ENCODE data around the gene APOH. TPM values are rescaled to one million over a fixed set of nuclear protein-coding genes. Genes with fewer than 3 reads are reported as not detected.

Gene APOH
- total RNA-seq, 6 donors from 2014 or later, result 1.3 to 14.2 (median 8.4) TPM; not detected in 1

GRCh38 chr17:66233023-66233753, 4.0 kb upstream of the APOH start:
- Histone ChIP-seq H3K36me3 (no peaks in the 10 kb centered on the region), H3K27me3 (no peaks in the 10 kb centered on the region), H3K9me3 (no peaks in the 10 kb centered on the region), H3K4me1 (peaks cover 0 to 11% (median 0%) of the 10 kb centered on the region in 4 donors), H3K27ac (no peak overlapping the region), H3K4me3 (no peak overlapping the region)
- DNase-seq (no peak), ATAC-seq (ENCODE audit: low FRiP score in 2 of 2) (no peak)
- WGBS, 2 donors, result 75 to 76% methylated on average over 8 of the region's 8 CpGs
- TF ChIP-seq EP300 (IDR thresholded peaks at IDR 0.05), result no peak

GRCh38 chr17:66230922-66231591, 1.8 kb upstream of the APOH start:
- WGBS, 2 donors, result 57 to 77% methylated on average over 4 of the region's 4 CpGs
- TF ChIP-seq EP300 (IDR thresholded peaks at IDR 0.05) (no peak), POLR2AphosphoS5 (IDR thresholded peaks at IDR 0.05) (no peak), POLR2A (IDR thresholded peaks at IDR 0.05) (no peak), CTCF (IDR thresholded peaks at IDR 0.05) (no peak)
- DNase-seq (no peak), ATAC-seq (ENCODE audit: low FRiP score in 2 of 2) (no peak)
- Histone ChIP-seq H3K36me3 (no peaks in the 10 kb centered on the region), H3K9me3 (no peaks in the 10 kb centered on the region), H3K4me1 (peaks cover 0 to 11% (median 0%) of the 10 kb centered on the region in 4 donors), H3K27me3 (no peaks in the 10 kb centered on the region), H3K4me3 (no peak overlapping the region), H3K27ac (peak overlapping the region in 2 of 4 donors; percentile 28 to 31)

GRCh38 chr17:66229783-66230538, 746 bp upstream of the APOH start:
- WGBS, 2 donors, result 82 to 83% methylated on average over 4 of the region's 4 CpGs
- ATAC-seq (ENCODE audit: low FRiP score in 2 of 2) (no peak), DNase-seq (no peak)
- no peaks in the 10 kb centered on the region for H3K36me3 ChIP-seq
- no peak for TF ChIP-seq POLR2A (IDR thresholded peaks at IDR 0.05)
- no peak for TF ChIP-seq POLR2AphosphoS5 (IDR thresholded peaks at IDR 0.05)
- no peak for TF ChIP-seq EP300 (IDR thresholded peaks at IDR 0.05)
- TF ChIP-seq CTCF (IDR thresholded peaks at IDR 0.05), result no peak
- H3K27ac ChIP-seq, result peak overlapping the region in 1 of 4 donors; percentile 3
- H3K4me1 ChIP-seq, result peaks cover 0 to 11% (median 0%) of the 10 kb centered on the region in 4 donors
- H3K4me3 ChIP-seq, result no peak overlapping the region
- no peaks in the 10 kb centered on the region for H3K27me3 ChIP-seq
- H3K9me3 ChIP-seq, result no peaks in the 10 kb centered on the region

- no peak for ATAC-seq (ENCODE audit: low FRiP score in 2 of 2)
- TF ChIP-seq CTCF (IDR thresholded peaks at IDR 0.05), result no peak
- no peak for TF ChIP-seq EP300 (IDR thresholded peaks at IDR 0.05)
- TF ChIP-seq POLR2A (IDR thresholded peaks at IDR 0.05), result no peak
- no peak for TF ChIP-seq POLR2AphosphoS5 (IDR thresholded peaks at IDR 0.05)
- no peak for DNase-seq
- H3K27me3 ChIP-seq, result no peaks in the 10 kb centered on the region
- H3K4me1 ChIP-seq, result peaks cover 0 to 11% (median 0%) of the 10 kb centered on the region in 4 donors
- H3K9me3 ChIP-seq, result no peaks in the 10 kb centered on the region
- H3K27ac ChIP-seq, result no peak overlapping the region
- no peak overlapping the region for H3K4me3 ChIP-seq
- no peaks in the 10 kb centered on the region for H3K36me3 ChIP-seq
- 87 to 95% methylated on average over 4 of the region's 4 CpGs for WGBS, 2 donors
Measured at GRCh38 chr17:66227212-66228045, 1.8 kb downstream of the APOH start.

All from upper lobe of left lung (tissue), 6 donors.